ENCODE measurements around the gene LNX2. TPM values are rescaled to one million over a fixed set of nuclear protein-coding genes. Genes with fewer than 3 reads are reported as not detected.

The LNX2 gene
- polyA plus RNA-seq, 1 donor (not counting 4 experiments of a cell fraction or from before 2014, with no cell fraction given) = 17.0 TPM

DNA sequence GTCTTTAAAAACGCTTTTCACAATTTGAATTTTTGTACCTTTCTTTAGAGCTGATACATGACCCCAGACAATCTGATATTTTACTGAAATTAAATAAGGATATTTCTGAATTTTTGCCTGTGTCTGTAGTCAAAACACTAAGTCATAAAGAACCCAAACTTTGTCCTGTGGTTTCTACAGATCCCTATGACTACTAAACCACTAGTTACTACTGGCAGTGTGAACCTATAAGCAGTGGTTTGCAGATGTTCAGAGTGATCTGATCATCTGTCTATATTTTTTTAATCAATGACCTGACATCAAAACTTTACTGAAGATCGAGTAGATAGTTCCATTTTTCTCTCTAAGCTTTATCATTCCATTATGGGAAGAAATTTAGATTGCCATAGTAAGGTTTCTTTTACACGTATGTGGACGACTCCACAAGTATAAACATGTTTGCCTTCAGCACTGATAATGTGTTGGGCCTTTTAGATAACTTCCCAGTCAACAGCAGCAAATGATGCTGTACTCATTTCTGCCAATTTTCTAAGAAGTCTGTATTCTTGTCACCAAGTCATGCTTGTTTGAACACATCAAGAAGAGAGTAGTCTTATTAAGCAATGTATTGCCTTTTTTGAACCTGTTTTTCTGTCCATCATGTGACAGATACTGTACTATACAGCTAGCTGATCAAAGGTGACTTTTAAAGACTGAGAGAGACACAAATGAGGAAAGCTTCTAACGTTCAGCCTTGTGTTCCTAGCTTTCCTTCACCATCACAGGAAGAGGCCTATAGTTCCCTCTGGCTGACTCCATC is 23.2 kb upstream of the LNX2 start:
- Histone ChIP-seq H3K27me3 (ENCODE audit: control insufficient read depth, extremely low read depth, insufficient read depth, low read length) (no peaks in the 10 kb centered on the region), H3K9me1 (ENCODE audit: control insufficient read depth, extremely low read depth, insufficient read depth, low read length) (no peaks in the 10 kb centered on the region), H3K9ac (ENCODE audit: control insufficient read depth, extremely low read depth, insufficient read depth, low read length) (peak overlapping the region; percentile 29), H3K36me3 (ENCODE audit: control insufficient read depth in 2 of 2, extremely low read depth in 1 of 2, insufficient read depth in 2 of 2, low read length in 2 of 2) (peaks cover 0 to 2% of the 10 kb centered on the region in 2 experiments), H3K9me3 (ENCODE audit: control insufficient read depth, low read depth, low read length) (no peaks in the 10 kb centered on the region), H4K20me1 (ENCODE audit: control insufficient read depth, extremely low read depth, insufficient read depth, low read length) (no peaks in the 10 kb centered on the region), H3K4me1 (ENCODE audit: control insufficient read depth, extremely low read depth, insufficient read depth, low read length) (peaks cover 44% of the 10 kb centered on the region), H3K4me2 (ENCODE audit: control insufficient read depth, extremely low read depth, insufficient read depth, low read depth, low read length) (peak overlapping the region; percentile 67), H2AFZ (ENCODE audit: control insufficient read depth, low read length) (no peak overlapping the region), H3K27ac (ENCODE audit: control insufficient read depth, insufficient read depth, low read length) (peak overlapping the region; percentile 66), H3K4me3 (ENCODE audit: control insufficient read depth in 2 of 3, extremely low read depth in 1 of 3, insufficient read depth in 2 of 3, low read depth in 1 of 3, low read length in 3 of 3) (peak overlapping the region in 1 of 3 experiments; percentile 53), H3K79me2 (ENCODE audit: control insufficient read depth, insufficient read depth, low read length) (peaks cover 31% of the 10 kb centered on the region)
- dilution Hi-C loops (cut with MboI; ENCODE audit: extremely low pct_ligation_motif_present, low sequenced_read_pairs) = no loop called here
- no peak for TF ChIP-seq EZH2 (IDR thresholded peaks at IDR 0.05; ENCODE audit: low read length)
- TF ChIP-seq, protein P1, sequence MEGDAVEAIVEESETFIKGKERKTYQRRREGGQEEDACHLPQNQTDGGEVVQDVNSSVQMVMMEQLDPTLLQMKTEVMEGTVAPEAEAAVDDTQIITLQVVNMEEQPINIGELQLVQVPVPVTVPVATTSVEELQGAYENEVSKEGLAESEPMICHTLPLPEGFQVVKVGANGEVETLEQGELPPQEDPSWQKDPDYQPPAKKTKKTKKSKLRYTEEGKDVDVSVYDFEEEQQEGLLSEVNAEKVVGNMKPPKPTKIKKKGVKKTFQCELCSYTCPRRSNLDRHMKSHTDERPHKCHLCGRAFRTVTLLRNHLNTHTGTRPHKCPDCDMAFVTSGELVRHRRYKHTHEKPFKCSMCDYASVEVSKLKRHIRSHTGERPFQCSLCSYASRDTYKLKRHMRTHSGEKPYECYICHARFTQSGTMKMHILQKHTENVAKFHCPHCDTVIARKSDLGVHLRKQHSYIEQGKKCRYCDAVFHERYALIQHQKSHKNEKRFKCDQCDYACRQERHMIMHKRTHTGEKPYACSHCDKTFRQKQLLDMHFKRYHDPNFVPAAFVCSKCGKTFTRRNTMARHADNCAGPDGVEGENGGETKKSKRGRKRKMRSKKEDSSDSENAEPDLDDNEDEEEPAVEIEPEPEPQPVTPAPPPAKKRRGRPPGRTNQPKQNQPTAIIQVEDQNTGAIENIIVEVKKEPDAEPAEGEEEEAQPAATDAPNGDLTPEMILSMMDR (optimal IDR thresholded peaks at IDR 0.05 in 1 of 3, IDR thresholded peaks at IDR 0.05 in 1 of 3, conservative IDR thresholded peaks at IDR 0.05 in 1 of 3; ENCODE audit: extremely low read depth in 1 of 3, insufficient read depth in 2 of 3, low read length in 3 of 3) = no peak
- peak; percentile 74 for FAIRE-seq
- no peak for DNase-seq (ENCODE audit: low read depth, low spot score)

DNA sequence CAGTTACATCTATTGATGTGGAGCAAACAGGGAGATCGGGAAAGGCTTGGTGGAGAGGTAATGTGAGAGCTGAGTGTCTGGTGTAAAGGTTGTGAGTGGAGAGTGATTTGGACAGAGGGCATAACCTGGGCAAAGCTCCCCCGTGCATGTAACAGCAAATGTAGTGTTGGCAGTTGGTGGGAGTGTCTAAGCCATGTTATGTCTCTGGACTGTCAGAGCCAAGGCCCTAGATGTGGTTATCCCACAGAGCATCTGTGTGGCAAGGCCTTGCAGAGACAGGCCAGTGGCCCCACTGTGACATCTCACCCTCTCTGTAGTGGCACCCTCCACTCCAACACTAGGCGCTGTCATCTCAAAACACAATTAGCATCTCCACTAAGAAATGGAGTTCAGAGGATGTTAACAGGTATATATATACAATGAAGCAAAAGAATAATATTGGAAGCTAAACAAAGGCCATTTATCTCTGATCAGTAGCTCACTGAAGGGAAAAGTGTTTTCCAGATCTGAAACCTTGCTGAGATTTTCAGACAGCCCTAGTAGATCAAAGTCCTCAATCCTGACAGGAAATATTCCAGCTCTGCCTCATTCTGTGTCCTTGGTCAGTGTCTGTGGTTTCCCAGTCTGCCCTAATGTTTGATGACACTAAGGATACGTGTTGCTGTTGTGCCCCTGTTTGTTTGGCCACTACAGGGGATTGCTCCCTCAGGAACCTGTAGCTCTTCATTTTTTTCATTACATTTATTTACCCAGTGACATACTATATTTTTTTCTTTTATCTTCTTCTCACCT is 21.6 kb upstream of the LNX2 start:
- no peaks in the 10 kb centered on the region for H3K27me3 ChIP-seq (ENCODE audit: control insufficient read depth, extremely low read depth, insufficient read depth, low read length)
- H3K9me3 ChIP-seq (ENCODE audit: control insufficient read depth, low read depth, low read length) = no peaks in the 10 kb centered on the region
- no peak overlapping the region for H3K4me2 ChIP-seq (ENCODE audit: control insufficient read depth, extremely low read depth, insufficient read depth, low read depth, low read length)
- dilution Hi-C loops (cut with MboI; ENCODE audit: extremely low pct_ligation_motif_present, low sequenced_read_pairs) = no loop called here
- FAIRE-seq (no peak), DNase-seq (ENCODE audit: low read depth, low spot score) (no peak)
- no peak overlapping the region for H2AFZ ChIP-seq (ENCODE audit: control insufficient read depth, low read length)
- H3K9ac ChIP-seq (ENCODE audit: control insufficient read depth, extremely low read depth, insufficient read depth, low read length) = no peak overlapping the region
- peaks cover 51% of the 10 kb centered on the region for H3K4me1 ChIP-seq (ENCODE audit: control insufficient read depth, extremely low read depth, insufficient read depth, low read length)
- H3K9me1 ChIP-seq (ENCODE audit: control insufficient read depth, extremely low read depth, insufficient read depth, low read length) = no peaks in the 10 kb centered on the region
- H3K36me3 ChIP-seq (ENCODE audit: control insufficient read depth in 2 of 2, extremely low read depth in 1 of 2, insufficient read depth in 2 of 2, low read length in 2 of 2) = peaks cover 0 to 2% of the 10 kb centered on the region in 2 experiments
- H3K4me3 ChIP-seq (ENCODE audit: control insufficient read depth in 2 of 3, extremely low read depth in 1 of 3, insufficient read depth in 2 of 3, low read depth in 1 of 3, low read length in 3 of 3) = no peak overlapping the region
- H3K79me2 ChIP-seq (ENCODE audit: control insufficient read depth, insufficient read depth, low read length) = peaks cover 42% of the 10 kb centered on the region
- TF ChIP-seq, protein P1 (optimal IDR thresholded peaks at IDR 0.05 in 1 of 3, IDR thresholded peaks at IDR 0.05 in 1 of 3, conservative IDR thresholded peaks at IDR 0.05 in 1 of 3; ENCODE audit: extremely low read depth in 1 of 3, insufficient read depth in 2 of 3, low read length in 3 of 3) = no peak
- TF ChIP-seq EZH2 (IDR thresholded peaks at IDR 0.05; ENCODE audit: low read length) = no peak
- H4K20me1 ChIP-seq (ENCODE audit: control insufficient read depth, extremely low read depth, insufficient read depth, low read length) = no peaks in the 10 kb centered on the region
- H3K27ac ChIP-seq (ENCODE audit: control insufficient read depth, insufficient read depth, low read length) = no peak overlapping the region
